ENCODE results near the gene SLC2A11. TPM values are rescaled to one million over a fixed set of nuclear protein-coding genes. Genes with fewer than 3 reads are reported as not detected.
A peak's percentile ranks its signal among the peaks of the same experiment; 100 is the strongest.

The SLC2A11 gene
- total RNA-seq, 2 experiments from 2014 or later, result 9.9 to 11.5 TPM

GRCh38 chr22:23895599-23896144 lies 38.0 kb downstream of the SLC2A11 start:
- CTCF ChIA-PET, result no interaction called here
- intact Hi-C loops (cut with DNase I, micrococcal nuclease), result loop anchor here (2.0 to 5.0 kb wide), 2 partner anchors 19 to 117 kb away; partner anchors contain the start of gene CABIN1 (in 1 of the 2)
- TF ChIP-seq, protein P1, sequence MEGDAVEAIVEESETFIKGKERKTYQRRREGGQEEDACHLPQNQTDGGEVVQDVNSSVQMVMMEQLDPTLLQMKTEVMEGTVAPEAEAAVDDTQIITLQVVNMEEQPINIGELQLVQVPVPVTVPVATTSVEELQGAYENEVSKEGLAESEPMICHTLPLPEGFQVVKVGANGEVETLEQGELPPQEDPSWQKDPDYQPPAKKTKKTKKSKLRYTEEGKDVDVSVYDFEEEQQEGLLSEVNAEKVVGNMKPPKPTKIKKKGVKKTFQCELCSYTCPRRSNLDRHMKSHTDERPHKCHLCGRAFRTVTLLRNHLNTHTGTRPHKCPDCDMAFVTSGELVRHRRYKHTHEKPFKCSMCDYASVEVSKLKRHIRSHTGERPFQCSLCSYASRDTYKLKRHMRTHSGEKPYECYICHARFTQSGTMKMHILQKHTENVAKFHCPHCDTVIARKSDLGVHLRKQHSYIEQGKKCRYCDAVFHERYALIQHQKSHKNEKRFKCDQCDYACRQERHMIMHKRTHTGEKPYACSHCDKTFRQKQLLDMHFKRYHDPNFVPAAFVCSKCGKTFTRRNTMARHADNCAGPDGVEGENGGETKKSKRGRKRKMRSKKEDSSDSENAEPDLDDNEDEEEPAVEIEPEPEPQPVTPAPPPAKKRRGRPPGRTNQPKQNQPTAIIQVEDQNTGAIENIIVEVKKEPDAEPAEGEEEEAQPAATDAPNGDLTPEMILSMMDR (IDR thresholded peaks at IDR 0.05), result no peak

DNA sequence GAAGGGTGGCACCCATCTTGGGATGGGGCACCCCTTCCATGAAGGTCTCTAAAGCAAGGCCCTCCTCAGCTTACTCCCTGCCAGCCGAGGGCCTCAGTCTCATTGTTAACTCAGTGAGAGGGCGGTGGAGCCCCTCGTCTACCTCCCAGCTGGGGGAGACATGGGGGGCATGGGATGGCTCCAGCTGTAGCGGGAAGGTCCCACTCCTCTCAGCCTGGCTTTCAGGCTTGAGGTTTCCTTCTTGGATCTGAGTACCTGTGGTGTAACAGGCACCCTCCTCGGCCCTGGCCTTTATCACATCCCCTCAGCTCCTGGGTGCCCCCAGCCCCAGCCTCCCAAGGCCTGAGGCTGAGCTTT lies 38.5 kb downstream of the SLC2A11 start:
- H3K27me3 ChIP-seq (ENCODE audit: control insufficient read depth in 1 of 2, insufficient read depth in 2 of 2, low read length in 2 of 2), result no peaks in the 10 kb centered on the region
- intact Hi-C loops (cut with DNase I, micrococcal nuclease), result loop anchor here in 1 of 2 experiments (5.0 kb wide), 1 partner anchor 116 kb away; the partner anchor contains the start of gene CABIN1
- CTCF ChIA-PET, result no interaction called here

More at GRCh38 chr22:23895599-23896144, 38.0 kb downstream of the SLC2A11 start:
- POLR2A ChIA-PET, result interaction anchor here (3.2 kb wide), 1 partner anchor 18 kb away, joined by 11 read pairs; no protein-coding TSS in a partner anchor
- Mint-ChIP-seq H3K27me3 (no peaks in the 10 kb centered on the region), H3K4me3 (peak overlapping the region; percentile 95), H3K4me1 (ENCODE audit: low read depth) (peaks cover 29% of the 10 kb centered on the region), H3K9me3 (no peaks in the 10 kb centered on the region), H3K36me3 (ENCODE audit: low read depth) (peaks cover 42% of the 10 kb centered on the region), H3K27ac (peak overlapping the region; percentile 97)
- Histone ChIP-seq H3K4me1 (ENCODE audit: insufficient read depth, low read length) (peaks cover 30% of the 10 kb centered on the region), H3K9me3 (ENCODE audit: control insufficient read depth in 1 of 2, insufficient read depth in 1 of 2, low read length in 2 of 2) (no peaks in the 10 kb centered on the region), H3K27me3 (ENCODE audit: control insufficient read depth in 1 of 2, insufficient read depth in 2 of 2, low read length in 2 of 2) (no peaks in the 10 kb centered on the region), H3K27ac (ENCODE audit: low read depth in 1 of 2, low read length in 2 of 2) (peak overlapping the region in 1 of 2 donors; percentile 15), H3K4me3 (ENCODE audit: low read length) (peak overlapping the region; percentile 79), H3K36me3 (ENCODE audit: insufficient read depth, low read length) (peaks cover 18% of the 10 kb centered on the region)
- no peak for ATAC-seq (ENCODE audit: poor library complexity)
- no peak for DNase-seq

DNA sequence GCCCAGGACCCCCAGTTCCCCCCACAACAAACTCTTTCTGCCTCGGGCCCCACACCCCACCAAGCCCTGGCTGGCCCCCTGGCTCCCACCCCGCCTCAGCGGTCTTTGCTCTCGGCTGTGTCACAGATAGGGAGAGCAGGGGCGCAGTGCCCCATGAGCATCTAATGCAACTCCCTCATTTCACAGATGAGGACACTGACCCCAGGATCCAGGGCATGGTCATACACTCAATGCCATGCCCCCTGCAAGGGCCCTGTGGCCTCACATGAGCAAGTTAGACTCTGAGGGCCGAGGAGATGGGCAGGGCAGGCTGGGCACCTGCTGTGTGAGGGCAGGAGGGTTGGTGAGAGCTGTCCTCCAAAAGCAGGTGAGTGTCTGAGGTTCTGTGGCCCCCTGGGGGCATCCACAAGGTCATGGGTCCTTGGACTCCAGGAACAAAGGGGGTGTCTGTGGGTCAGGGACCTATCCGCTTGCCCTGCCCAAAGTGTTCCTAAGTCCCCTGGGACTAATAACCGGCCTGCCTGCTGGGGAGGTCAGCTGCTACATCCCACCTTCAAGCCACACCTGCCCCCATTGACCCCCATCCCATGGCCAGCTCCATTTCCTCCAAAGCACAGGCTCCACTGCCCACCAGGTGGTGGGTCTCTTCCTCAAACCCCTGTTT lies 39.0 kb downstream of the SLC2A11 start:
- H3K4me1 ChIP-seq (ENCODE audit: insufficient read depth, low read length), result peaks cover 30% of the 10 kb centered on the region
- Mint-ChIP-seq H3K27me3 (no peaks in the 10 kb centered on the region), H3K27ac (peak overlapping the region; percentile 97), H3K9me3 (no peaks in the 10 kb centered on the region), H3K4me1 (ENCODE audit: low read depth) (peaks cover 29% of the 10 kb centered on the region), H3K4me3 (peak overlapping the region; percentile 82), H3K36me3 (ENCODE audit: low read depth) (peaks cover 42% of the 10 kb centered on the region)
- H3K36me3 ChIP-seq (ENCODE audit: insufficient read depth, low read length), result peaks cover 18% of the 10 kb centered on the region
- no peak overlapping the region for H3K4me3 ChIP-seq (ENCODE audit: low read length)
- H3K9me3 ChIP-seq (ENCODE audit: control insufficient read depth in 1 of 2, insufficient read depth in 1 of 2, low read length in 2 of 2), result no peaks in the 10 kb centered on the region
- CTCF ChIA-PET, result no interaction called here
- DNase-seq (no peak), ATAC-seq (ENCODE audit: poor library complexity) (no peak)
- TF ChIP-seq, protein P1 (IDR thresholded peaks at IDR 0.05), result no peak
- intact Hi-C loops (cut with DNase I, micrococcal nuclease), result loop anchor here in 1 of 2 experiments (5.0 kb wide), 1 partner anchor 116 kb away; the partner anchor contains the start of gene CABIN1
- POLR2A ChIA-PET, result interaction anchor here (3.2 kb wide), 1 partner anchor 17 kb away, joined by 11 read pairs; no protein-coding TSS in a partner anchor
- no peaks in the 10 kb centered on the region for H3K27me3 ChIP-seq (ENCODE audit: control insufficient read depth in 1 of 2, insufficient read depth in 2 of 2, low read length in 2 of 2)
- H3K27ac ChIP-seq (ENCODE audit: low read depth in 1 of 2, low read length in 2 of 2), result no peak overlapping the region

More for the DNA sequence above, 38.5 kb downstream of the SLC2A11 start:
- H3K36me3 ChIP-seq (ENCODE audit: insufficient read depth, low read length), result peaks cover 18% of the 10 kb centered on the region
- Mint-ChIP-seq H3K36me3 (ENCODE audit: low read depth) (peaks cover 42% of the 10 kb centered on the region), H3K4me3 (peak overlapping the region; percentile 95), H3K27ac (peak overlapping the region; percentile 97), H3K27me3 (no peaks in the 10 kb centered on the region), H3K9me3 (no peaks in the 10 kb centered on the region), H3K4me1 (ENCODE audit: low read depth) (peaks cover 29% of the 10 kb centered on the region)
- TF ChIP-seq, protein P1 (IDR thresholded peaks at IDR 0.05), result no peak
- H3K4me1 ChIP-seq (ENCODE audit: insufficient read depth, low read length), result peaks cover 30% of the 10 kb centered on the region
- H3K4me3 ChIP-seq (ENCODE audit: low read length), result no peak overlapping the region
- H3K27ac ChIP-seq (ENCODE audit: low read depth in 1 of 2, low read length in 2 of 2), result no peak overlapping the region
- POLR2A ChIA-PET, result interaction anchor here (3.2 kb wide), 1 partner anchor 17 kb away, joined by 11 read pairs; no protein-coding TSS in a partner anchor
- no peak for ATAC-seq (ENCODE audit: poor library complexity)
- H3K9me3 ChIP-seq (ENCODE audit: control insufficient read depth in 1 of 2, insufficient read depth in 1 of 2, low read length in 2 of 2), result no peaks in the 10 kb centered on the region
- no peak for DNase-seq

Data from CD4-positive, alpha-beta T cell (primary cell).